Activated CD8-positive, alpha-beta T cell treated with anti-CD3 and anti-CD28 coated beads, Interleukin-2, amount 10 ng/mL, durations not matched to agents 7 days and 5 days (primary cell): ENCODE results near the gene NBDY. TPM values are rescaled to one million over a fixed set of nuclear protein-coding genes. Genes with fewer than 3 reads are reported as not detected.
"Not testable (repeated sequence)": the region's sequence is repeated elsewhere in the genome, so short reads cannot be mapped to it uniquely, and the experiment has no call there.

Experiments used
- ATAC-seq: fragments of 150-1000 bp; cut with Tn5 transposase; one replicate; pipeline ENCODE4 v1.10.0; 2021; ENCODE audit warnings: moderate library complexity
- CTCF ChIA-PET: fragments of 350-600 bp; sonication (Branson Sonifier 250); formaldehyde crosslinking; loops from one replicate; lab custom pipeline; 2021; ENCODE audit warnings: antibody characterized with exemption; lab: Charles Lee
- POLR2A ChIA-PET: fragments of 350-600 bp; sonication (Branson Sonifier 250); formaldehyde crosslinking; loops from one replicate; lab custom pipeline; 2021; ENCODE audit warnings: antibody characterized with exemption; lab: Charles Lee
- DNase-seq: peaks from one replicate; pipeline ENCODE4 v3.0.0-alpha.2; 2020
- H3K27ac Mint-ChIP-seq: one replicate; pipeline ENCODE4 v1.8.0; 2021; ENCODE audit warnings: mild to moderate bottlenecking, mixed read lengths
- H3K27me3 Mint-ChIP-seq: one replicate; pipeline ENCODE4 v1.8.0; 2021; ENCODE audit warnings: low read depth, mixed read lengths
- H3K36me3 Mint-ChIP-seq: one replicate; pipeline ENCODE4 v1.8.0; 2021; ENCODE audit warnings: low read depth, mixed read lengths
- H3K4me1 Mint-ChIP-seq: one replicate; pipeline ENCODE4 v1.8.0; 2021; ENCODE audit warnings: low read depth, mixed read lengths
- H3K4me3 Mint-ChIP-seq: one replicate; pipeline ENCODE4 v1.8.0; 2021; ENCODE audit warnings: mild to moderate bottlenecking, mixed read lengths
- H3K9me3 Mint-ChIP-seq: one replicate; pipeline ENCODE4 v1.8.0; 2022; ENCODE audit warnings: mixed read lengths; ENCODE audit not compliant: insufficient read depth
- total RNA-seq, 2 experiments: library from RNA; stranded (reverse); gene quantifications; one replicate each; pipeline ENCODE4 v1.2.3, GENCODE V29; 2021

Gene NBDY
- total RNA-seq, 2 experiments from 2014 or later, result 28.6 to 31.2 TPM

GRCh38 chrX:56798866-56799758 is 70.1 kb downstream of the NBDY start:
- Mint-ChIP-seq H3K36me3 (peaks cover 11% of the 10 kb centered on the region), H3K9me3 (no peaks in the 10 kb centered on the region), H3K27ac (peak overlapping the region; percentile 63), H3K4me3 (no peak overlapping the region), H3K4me1 (peaks cover 49% of the 10 kb centered on the region), H3K27me3 (no peaks in the 10 kb centered on the region)
- no peak for DNase-seq
- CTCF ChIA-PET, result no interaction called here
- ATAC-seq, result no peak
- POLR2A ChIA-PET, result no interaction called here

GRCh38 chrX:56800307-56800706 is 71.3 kb downstream of the NBDY start:
- CTCF ChIA-PET, result no interaction called here
- ATAC-seq, result no peak
- no peaks in the 10 kb centered on the region for H3K27me3 Mint-ChIP-seq
- no peak overlapping the region for H3K4me3 Mint-ChIP-seq
- no peak for DNase-seq
- peak overlapping the region; percentile 91 for H3K27ac Mint-ChIP-seq
- POLR2A ChIA-PET, result no interaction called here
- H3K4me1 Mint-ChIP-seq, result peaks cover 49% of the 10 kb centered on the region
- H3K9me3 Mint-ChIP-seq, result no peaks in the 10 kb centered on the region
- H3K36me3 Mint-ChIP-seq, result peaks cover 11% of the 10 kb centered on the region

GRCh38 chrX:56800801-56801200 is 71.8 kb downstream of the NBDY start:
- Mint-ChIP-seq H3K36me3 (peaks cover 11% of the 10 kb centered on the region), H3K9me3 (no peaks in the 10 kb centered on the region), H3K27ac (peak overlapping the region; percentile 91), H3K27me3 (no peaks in the 10 kb centered on the region), H3K4me3 (peak overlapping the region; percentile 38), H3K4me1 (peaks cover 49% of the 10 kb centered on the region)
- ChIA-PET POLR2A (no interaction called here), CTCF (interaction anchor here (0.5 kb wide), 1 partner anchor 178 kb away, joined by 4 read pairs; no protein-coding TSS in a partner anchor)
- DNase-seq, result peak; percentile 55
- peak; percentile 76 for ATAC-seq

GRCh38 chrX:56802428-56802827 is 73.4 kb downstream of the NBDY start:
- Mint-ChIP-seq H3K27me3 (no peaks in the 10 kb centered on the region), H3K4me1 (peaks cover 44% of the 10 kb centered on the region), H3K27ac (no peak overlapping the region), H3K4me3 (no peak overlapping the region), H3K9me3 (no peaks in the 10 kb centered on the region), H3K36me3 (peaks cover 11% of the 10 kb centered on the region)
- CTCF ChIA-PET, result interaction anchor here (1.6 kb wide), 1 partner anchor 176 kb away, joined by 10 read pairs; no protein-coding TSS in a partner anchor
- DNase-seq (no peak), ATAC-seq (no peak)
- POLR2A ChIA-PET, result no interaction called here

GRCh38 chrX:56802921-56803849 is 74.1 kb downstream of the NBDY start:
- ATAC-seq (no peak), DNase-seq (peak; percentile 58)
- H3K4me1 Mint-ChIP-seq, result peaks cover 36% of the 10 kb centered on the region
- H3K36me3 Mint-ChIP-seq, result peaks cover 10% of the 10 kb centered on the region
- H3K27me3 Mint-ChIP-seq, result no peaks in the 10 kb centered on the region
- H3K9me3 Mint-ChIP-seq, result no peaks in the 10 kb centered on the region
- POLR2A ChIA-PET, result no interaction called here
- CTCF ChIA-PET, result interaction anchor here (1.6 kb wide), 1 partner anchor 175 kb away, joined by 10 read pairs; no protein-coding TSS in a partner anchor
- H3K4me3 Mint-ChIP-seq, result no peak overlapping the region
- no peak overlapping the region for H3K27ac Mint-ChIP-seq

GRCh38 chrX:56803850-56804681 is 75.0 kb downstream of the NBDY start:
- H3K4me3 Mint-ChIP-seq, result no peak overlapping the region
- H3K36me3 Mint-ChIP-seq, result peaks cover 13% of the 10 kb centered on the region
- ChIA-PET CTCF (interaction anchor here (1.2 kb wide), 1 partner anchor 174 kb away, joined by 3 read pairs; no protein-coding TSS in a partner anchor), POLR2A (no interaction called here)
- no peaks in the 10 kb centered on the region for H3K27me3 Mint-ChIP-seq
- H3K9me3 Mint-ChIP-seq, result no peaks in the 10 kb centered on the region
- ATAC-seq (no peak), DNase-seq (no peak)
- H3K27ac Mint-ChIP-seq, result no peak overlapping the region
- peaks cover 34% of the 10 kb centered on the region for H3K4me1 Mint-ChIP-seq

- H3K4me3 Mint-ChIP-seq, result no peak overlapping the region
- ATAC-seq, result no peak
- ChIA-PET CTCF (interaction anchor here (1.2 kb wide), 1 partner anchor 174 kb away, joined by 3 read pairs; no protein-coding TSS in a partner anchor), POLR2A (no interaction called here)
- DNase-seq, result no peak
- no peak overlapping the region for H3K27ac Mint-ChIP-seq
- H3K9me3 Mint-ChIP-seq, result no peaks in the 10 kb centered on the region
- H3K36me3 Mint-ChIP-seq, result peaks cover 9% of the 10 kb centered on the region
- no peaks in the 10 kb centered on the region for H3K27me3 Mint-ChIP-seq
- peaks cover 26% of the 10 kb centered on the region for H3K4me1 Mint-ChIP-seq
Measured at GRCh38 chrX:56804867-56805266, 75.8 kb downstream of the NBDY start.

GRCh38 chrX:56805399-56805798 is 76.4 kb downstream of the NBDY start:
- no peak for ATAC-seq
- Mint-ChIP-seq H3K9me3 (no peaks in the 10 kb centered on the region), H3K27ac (no peak overlapping the region), H3K4me1 (peaks cover 26% of the 10 kb centered on the region), H3K27me3 (no peaks in the 10 kb centered on the region), H3K36me3 (peaks cover 9% of the 10 kb centered on the region), H3K4me3 (no peak overlapping the region)
- POLR2A ChIA-PET, result no interaction called here
- CTCF ChIA-PET, result no interaction called here
- no peak for DNase-seq

- H3K36me3 Mint-ChIP-seq, H3K27me3 Mint-ChIP-seq, CTCF ChIA-PET, H3K4me3 Mint-ChIP-seq, H3K9me3 Mint-ChIP-seq, ATAC-seq, H3K27ac Mint-ChIP-seq, DNase-seq, POLR2A ChIA-PET: not testable (repeated sequence)
- peaks cover 19% of the 10 kb centered on the region for H3K4me1 Mint-ChIP-seq
Measured at GRCh38 chrX:56806176-56806575, 77.1 kb downstream of the NBDY start.

GRCh38 chrX:56811599-56811998 is 82.6 kb downstream of the NBDY start:
- Mint-ChIP-seq H3K4me1 (peaks cover 35% of the 10 kb centered on the region), H3K27me3 (no peaks in the 10 kb centered on the region), H3K4me3 (no peak overlapping the region), H3K36me3 (peaks cover 13% of the 10 kb centered on the region), H3K27ac (peak overlapping the region; percentile 20), H3K9me3 (no peaks in the 10 kb centered on the region)
- CTCF ChIA-PET, result no interaction called here
- POLR2A ChIA-PET, result no interaction called here
- DNase-seq (no peak), ATAC-seq (no peak)
